Astrocyte (in vitro differentiated cells and primary cell): ENCODE data around the gene NME7.

Experiments used
- CTCF ChIP-seq: IDR thresholded peaks from 2 replicates; pipeline ENCODE4 v1.5.1; 2011; ENCODE audit warnings: low read depth, mild to moderate bottlenecking, inconsistent platforms, low read length, moderate library complexity; ENCODE audit not compliant: insufficient read depth
- EZH2 ChIP-seq: IDR thresholded peaks from 2 replicates; pipeline ENCODE4 v1.6.1; 2012; ENCODE audit warnings: mild to moderate bottlenecking, low read length, inconsistent platforms; ENCODE audit not compliant: insufficient read depth

GRCh38 chr1:169300854-169301253, 66.7 kb downstream of the NME7 start:
- no peak for TF ChIP-seq CTCF
- TF ChIP-seq EZH2 = no peak
